Measurements from ENCODE around the gene FAM117A.
A peak's percentile ranks its signal among the peaks of the same experiment; 100 is the strongest.

Gene FAM117A

DNA sequence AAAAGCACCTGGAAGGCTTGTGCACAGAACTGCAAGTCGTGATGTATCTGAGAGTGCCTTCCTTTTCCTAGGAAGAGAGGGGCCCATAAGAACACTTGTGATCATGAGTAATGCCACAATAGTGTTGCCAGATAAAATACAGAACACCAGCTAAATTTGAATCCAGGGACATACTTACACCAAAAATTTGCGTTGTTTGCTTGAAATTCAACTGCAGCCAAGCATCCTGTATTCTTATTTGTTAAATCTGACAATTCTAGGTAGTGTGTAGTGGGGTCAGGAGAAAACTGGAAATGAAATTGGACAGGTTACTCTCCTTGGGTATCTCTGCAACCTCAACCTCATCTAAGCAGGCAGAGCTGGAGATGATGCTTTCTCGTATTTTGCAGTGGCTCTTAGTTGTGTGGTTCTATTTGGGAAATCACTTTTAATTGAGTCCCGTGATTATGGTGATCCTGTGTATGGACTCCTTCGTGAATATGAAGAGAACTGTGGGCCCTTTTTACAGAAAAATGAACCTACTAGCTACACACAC lies 68.2 kb downstream of the FAM117A start:
- no peaks in the 10 kb centered on the region for H3K36me3 ChIP-seq (ENCODE audit: control insufficient read depth, insufficient read depth, low read length)
- H3K9ac ChIP-seq (ENCODE audit: low read depth, low read length) = no peak overlapping the region
- H3K9me3 ChIP-seq (ENCODE audit: control insufficient read depth, insufficient read depth, low read length) = no peaks in the 10 kb centered on the region
- no peaks in the 10 kb centered on the region for H3K4me1 ChIP-seq (ENCODE audit: control insufficient read depth, insufficient read depth, low read length)
- H3K27me3 ChIP-seq (ENCODE audit: control insufficient read depth, insufficient read depth, low read length) = peaks cover 2% of the 10 kb centered on the region
- no peak overlapping the region for H3K4me3 ChIP-seq (ENCODE audit: low read depth, low read length)

DNA sequence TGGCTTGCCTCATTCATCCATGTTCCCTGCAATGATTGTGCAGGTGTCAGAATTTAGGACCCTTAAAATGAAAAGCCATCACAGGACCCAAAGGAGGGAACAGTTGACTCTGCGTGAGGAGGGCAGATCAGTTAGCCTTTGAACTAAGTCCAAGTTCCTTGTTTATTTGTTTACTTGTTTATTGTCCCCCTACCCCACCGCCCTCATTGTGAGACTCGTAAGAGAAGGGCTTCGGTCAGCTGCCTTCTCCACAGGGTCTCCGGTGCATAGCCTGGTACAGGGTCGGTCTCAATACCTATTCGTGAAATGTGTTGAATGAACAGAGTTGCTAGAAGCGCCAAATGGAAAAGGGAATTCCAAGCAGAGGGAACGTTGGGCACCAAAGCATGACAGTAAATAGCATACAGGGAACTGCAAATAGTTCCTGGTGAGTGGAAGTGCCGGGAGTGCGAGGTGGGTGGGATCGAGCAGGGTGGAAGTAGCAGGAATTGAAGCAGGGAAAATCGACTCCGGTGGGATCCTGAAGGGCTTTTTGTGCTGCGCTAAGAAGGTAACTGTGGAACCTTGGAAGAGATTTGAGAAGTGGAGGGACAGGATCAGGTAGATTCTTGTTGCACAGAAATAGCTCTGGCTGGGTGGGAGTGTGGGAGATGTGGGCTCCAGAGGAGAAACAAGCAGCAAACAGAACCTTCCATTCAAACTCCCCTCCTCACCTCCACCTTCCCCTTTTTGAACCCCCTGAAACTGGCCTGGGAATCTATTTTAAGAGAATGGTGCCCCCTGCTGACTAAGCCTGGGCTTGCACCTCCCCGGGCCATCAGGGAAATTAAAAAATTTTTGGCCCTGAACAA lies 68.9 kb downstream of the FAM117A start:
- peaks cover 2% of the 10 kb centered on the region for H3K27me3 ChIP-seq (ENCODE audit: control insufficient read depth, insufficient read depth, low read length)
- H3K9me3 ChIP-seq (ENCODE audit: control insufficient read depth, insufficient read depth, low read length) = no peaks in the 10 kb centered on the region
- H3K36me3 ChIP-seq (ENCODE audit: control insufficient read depth, insufficient read depth, low read length) = no peaks in the 10 kb centered on the region
- H3K4me1 ChIP-seq (ENCODE audit: control insufficient read depth, insufficient read depth, low read length) = no peaks in the 10 kb centered on the region
- peak overlapping the region; percentile 53 for H3K4me3 ChIP-seq (ENCODE audit: low read depth, low read length)
- H3K9ac ChIP-seq (ENCODE audit: low read depth, low read length) = peak overlapping the region; percentile 66

DNA sequence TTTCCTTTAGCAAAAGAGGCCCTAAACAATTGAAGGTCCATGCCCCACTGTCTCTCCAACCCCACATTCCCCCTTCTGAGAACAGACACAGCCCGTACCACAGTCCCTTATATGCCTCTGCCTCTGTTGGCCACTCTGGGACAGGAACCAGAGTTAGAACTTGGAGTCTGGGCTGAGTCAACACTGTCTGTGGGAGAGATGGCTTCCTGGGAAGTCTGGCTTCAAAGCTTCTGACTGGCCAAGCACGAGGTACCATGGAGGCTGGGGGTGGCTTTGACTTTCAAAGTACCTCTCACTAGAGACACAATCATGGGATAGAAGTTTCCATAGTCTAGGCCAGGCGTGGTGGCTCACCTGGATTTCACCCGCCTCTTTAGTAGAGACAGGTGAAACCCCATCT lies 71.2 kb downstream of the FAM117A start:
- Histone ChIP-seq H3K4me1 (ENCODE audit: control insufficient read depth, insufficient read depth, low read length) (no peaks in the 10 kb centered on the region), H3K27me3 (ENCODE audit: control insufficient read depth, insufficient read depth, low read length) (peaks cover 2% of the 10 kb centered on the region), H3K36me3 (ENCODE audit: control insufficient read depth, insufficient read depth, low read length) (no peaks in the 10 kb centered on the region), H3K9ac (ENCODE audit: low read depth, low read length) (no peak overlapping the region), H3K9me3 (ENCODE audit: control insufficient read depth, insufficient read depth, low read length) (no peaks in the 10 kb centered on the region), H3K4me3 (ENCODE audit: low read depth, low read length) (no peak overlapping the region)

DNA sequence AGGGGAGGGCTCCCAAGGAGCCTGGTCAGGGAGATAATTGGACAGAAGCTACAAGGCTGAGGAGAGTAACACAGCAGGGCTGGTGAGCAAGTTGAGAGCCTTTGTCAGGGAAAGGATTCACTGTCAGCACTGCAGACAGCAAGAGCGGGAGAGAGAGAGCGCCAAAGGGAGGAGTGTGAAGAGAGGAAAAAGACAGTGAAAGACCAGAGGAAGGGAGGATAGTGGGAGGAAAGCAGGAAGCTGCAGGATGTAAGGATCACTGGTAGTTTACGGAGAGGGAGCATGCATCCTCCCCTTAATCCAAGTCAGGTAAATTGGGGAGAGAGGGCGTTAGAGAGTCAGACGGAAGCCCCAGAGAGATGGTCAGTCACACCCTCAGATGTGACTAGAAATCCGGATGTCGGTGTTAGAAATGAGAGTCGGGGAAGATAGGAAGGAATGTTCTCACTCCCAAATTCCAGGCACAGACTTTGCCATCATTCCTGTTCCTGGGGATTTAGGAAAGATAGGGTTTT lies 72.2 kb downstream of the FAM117A start:
- Histone ChIP-seq H3K9me3 (ENCODE audit: control insufficient read depth, insufficient read depth, low read length) (no peaks in the 10 kb centered on the region), H3K4me3 (ENCODE audit: low read depth, low read length) (no peak overlapping the region), H3K27me3 (ENCODE audit: control insufficient read depth, insufficient read depth, low read length) (peaks cover 2% of the 10 kb centered on the region), H3K4me1 (ENCODE audit: control insufficient read depth, insufficient read depth, low read length) (no peaks in the 10 kb centered on the region), H3K36me3 (ENCODE audit: control insufficient read depth, insufficient read depth, low read length) (no peaks in the 10 kb centered on the region), H3K9ac (ENCODE audit: low read depth, low read length) (peak overlapping the region; percentile 16)

DNA sequence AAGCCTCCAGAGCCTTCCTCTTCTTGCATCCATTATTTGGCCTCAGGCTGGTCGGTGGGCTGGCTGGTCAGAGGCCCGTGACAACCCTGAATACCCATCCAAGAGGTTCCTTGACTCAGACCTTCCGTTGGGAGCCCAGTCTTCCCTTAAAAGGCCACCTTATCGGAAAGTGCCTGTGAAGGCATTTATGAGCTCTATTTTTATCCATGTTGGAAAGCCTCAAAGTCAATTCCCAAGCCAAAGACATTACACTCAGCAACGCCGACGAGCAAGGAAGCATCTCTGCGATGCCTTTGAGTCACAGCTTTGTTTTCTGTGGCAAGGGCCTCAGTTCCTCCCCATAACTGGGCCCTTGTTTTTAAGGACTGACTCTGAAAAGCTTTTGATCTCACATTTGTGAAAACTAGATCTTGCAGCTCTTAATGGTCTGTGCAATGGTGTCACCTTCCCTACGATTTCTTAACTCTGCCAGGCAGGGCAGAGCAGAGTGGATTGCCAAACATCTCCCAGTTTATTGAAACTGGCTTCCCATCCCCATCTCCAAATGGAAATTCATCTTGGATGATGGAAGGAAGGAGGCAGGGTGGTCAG lies 72.8 kb downstream of the FAM117A start:
- no peak overlapping the region for H3K9ac ChIP-seq (ENCODE audit: low read depth, low read length)
- H3K27me3 ChIP-seq (ENCODE audit: control insufficient read depth, insufficient read depth, low read length) = peaks cover 2% of the 10 kb centered on the region
- no peaks in the 10 kb centered on the region for H3K36me3 ChIP-seq (ENCODE audit: control insufficient read depth, insufficient read depth, low read length)
- no peaks in the 10 kb centered on the region for H3K4me1 ChIP-seq (ENCODE audit: control insufficient read depth, insufficient read depth, low read length)
- no peaks in the 10 kb centered on the region for H3K9me3 ChIP-seq (ENCODE audit: control insufficient read depth, insufficient read depth, low read length)
- no peak overlapping the region for H3K4me3 ChIP-seq (ENCODE audit: low read depth, low read length)

DNA sequence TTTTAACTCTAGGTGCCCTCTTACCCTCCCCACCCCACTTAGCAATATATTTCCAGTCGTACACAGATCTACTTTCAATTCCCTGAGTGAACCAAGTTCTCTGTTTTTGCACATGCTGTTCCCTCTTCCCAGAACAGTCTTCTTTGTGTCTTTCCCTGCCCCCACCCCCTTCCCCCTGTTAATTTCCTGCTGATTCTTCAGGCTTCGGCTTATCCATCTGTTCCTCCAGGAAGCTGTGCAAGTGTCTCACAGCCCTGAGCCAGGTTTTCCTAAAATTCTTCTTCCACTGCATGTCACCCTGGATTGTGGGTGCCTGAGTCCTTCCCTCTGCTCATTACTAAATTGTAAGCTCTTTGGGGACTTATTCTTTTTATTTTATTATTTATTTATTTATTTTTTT lies 73.7 kb downstream of the FAM117A start:
- no peaks in the 10 kb centered on the region for H3K36me3 ChIP-seq (ENCODE audit: control insufficient read depth, insufficient read depth, low read length)
- H3K4me1 ChIP-seq (ENCODE audit: control insufficient read depth, insufficient read depth, low read length) = no peaks in the 10 kb centered on the region
- no peak overlapping the region for H3K9ac ChIP-seq (ENCODE audit: low read depth, low read length)
- no peaks in the 10 kb centered on the region for H3K9me3 ChIP-seq (ENCODE audit: control insufficient read depth, insufficient read depth, low read length)
- no peak overlapping the region for H3K4me3 ChIP-seq (ENCODE audit: low read depth, low read length)
- peaks cover 2% of the 10 kb centered on the region for H3K27me3 ChIP-seq (ENCODE audit: control insufficient read depth, insufficient read depth, low read length)

DNA sequence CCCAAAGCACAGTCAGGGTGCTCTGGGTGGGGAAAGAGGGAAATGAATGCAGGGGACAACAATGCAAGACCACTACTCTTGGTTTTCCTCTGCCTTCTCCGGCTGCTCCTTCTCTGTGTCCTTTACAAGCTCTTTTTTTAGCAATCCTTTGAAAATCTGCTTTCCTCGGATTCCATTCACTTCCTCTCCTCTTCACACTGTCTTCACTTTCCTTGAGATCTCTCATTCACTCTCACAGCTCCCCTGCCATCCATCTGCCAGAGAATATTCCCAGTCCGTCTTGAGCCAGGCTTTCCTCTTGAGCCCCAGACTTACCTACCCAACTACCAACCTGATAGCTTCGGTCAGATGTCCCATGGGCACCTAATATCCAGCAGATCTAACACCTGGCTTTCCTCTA lies 75.1 kb downstream of the FAM117A start:
- H3K36me3 ChIP-seq (ENCODE audit: control insufficient read depth, insufficient read depth, low read length) = no peaks in the 10 kb centered on the region
- H3K4me1 ChIP-seq (ENCODE audit: control insufficient read depth, insufficient read depth, low read length) = no peaks in the 10 kb centered on the region
- H3K4me3 ChIP-seq (ENCODE audit: low read depth, low read length) = no peak overlapping the region
- no peaks in the 10 kb centered on the region for H3K9me3 ChIP-seq (ENCODE audit: control insufficient read depth, insufficient read depth, low read length)
- peaks cover 3% of the 10 kb centered on the region for H3K27me3 ChIP-seq (ENCODE audit: control insufficient read depth, insufficient read depth, low read length)
- H3K9ac ChIP-seq (ENCODE audit: low read depth, low read length) = no peak overlapping the region

DNA sequence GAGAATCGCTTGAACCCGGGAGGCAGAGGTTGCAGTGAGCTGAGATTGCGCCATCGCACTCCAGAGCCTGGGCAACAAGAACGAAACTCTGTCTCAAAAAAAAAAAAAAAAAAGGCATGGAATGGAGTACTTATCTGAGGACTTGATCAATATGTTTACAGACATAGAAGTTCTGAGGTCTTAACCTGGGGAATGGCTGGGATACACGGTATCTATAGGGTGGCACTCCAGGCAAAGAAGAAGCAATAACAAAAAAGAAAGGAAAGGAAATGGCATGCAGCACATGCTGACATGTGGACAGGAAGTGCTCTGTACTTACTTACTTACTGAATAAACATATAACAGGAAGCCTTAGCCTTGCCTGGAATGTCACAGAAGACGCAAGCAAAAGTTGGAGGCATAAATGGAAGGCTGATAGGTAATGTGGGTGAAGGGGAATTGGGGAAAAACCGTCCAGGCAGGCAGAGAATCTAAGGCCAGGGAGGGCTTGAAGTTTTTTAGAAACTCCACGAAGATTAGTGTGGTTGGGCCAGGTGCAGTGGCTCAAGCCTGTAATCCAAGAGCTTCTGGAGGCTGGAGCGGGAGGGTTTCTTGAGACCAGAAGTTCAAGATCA lies 75.9 kb downstream of the FAM117A start:
- Histone ChIP-seq H3K9me3 (ENCODE audit: control insufficient read depth, insufficient read depth, low read length) (no peaks in the 10 kb centered on the region), H3K4me1 (ENCODE audit: control insufficient read depth, insufficient read depth, low read length) (no peaks in the 10 kb centered on the region), H3K36me3 (ENCODE audit: control insufficient read depth, insufficient read depth, low read length) (no peaks in the 10 kb centered on the region), H3K9ac (ENCODE audit: low read depth, low read length) (no peak overlapping the region), H3K27me3 (ENCODE audit: control insufficient read depth, insufficient read depth, low read length) (peaks cover 3% of the 10 kb centered on the region), H3K4me3 (ENCODE audit: low read depth, low read length) (no peak overlapping the region)

DNA sequence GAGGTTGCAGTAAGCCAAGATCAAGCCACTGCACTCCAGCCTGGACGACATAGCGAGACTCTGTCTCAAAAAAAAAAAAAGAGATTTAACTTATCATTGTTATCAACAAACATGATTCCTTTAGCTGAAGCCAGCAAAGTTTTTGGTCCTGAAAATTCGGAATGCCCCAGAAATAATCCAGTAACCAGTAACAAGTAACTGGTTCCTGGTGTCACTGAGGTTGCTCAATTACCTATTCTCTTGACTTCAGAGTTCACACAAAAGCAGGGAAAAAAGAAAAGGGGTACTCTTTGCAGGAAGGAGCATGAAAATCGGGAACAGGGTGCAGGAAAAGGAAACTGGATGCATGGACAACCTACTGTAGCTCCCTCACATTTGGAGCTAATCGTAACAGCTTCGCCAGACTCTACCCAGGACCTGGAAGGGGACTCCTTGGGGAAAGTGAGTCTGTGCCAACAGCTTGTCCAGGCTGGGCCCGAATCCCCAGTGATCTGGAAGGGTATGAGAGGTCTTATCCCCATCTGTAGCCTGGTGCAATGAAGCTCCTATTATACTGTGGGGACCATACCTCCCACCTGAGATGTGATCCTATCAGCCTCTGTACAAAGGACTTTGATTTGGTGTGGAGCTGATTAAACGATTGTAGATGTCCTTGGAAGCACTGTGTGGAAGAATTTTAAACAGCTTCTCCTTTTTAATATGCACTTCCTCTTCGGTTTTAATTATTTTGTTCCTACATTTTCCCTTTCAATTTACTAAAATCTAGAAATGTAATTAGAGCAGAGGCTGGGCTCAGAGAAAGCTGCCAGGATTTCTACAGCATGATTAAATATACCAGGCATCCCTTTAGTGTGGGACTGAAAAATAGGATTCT lies 82.6 kb downstream of the FAM117A start:
- Histone ChIP-seq H3K4me1 (ENCODE audit: control insufficient read depth, insufficient read depth, low read length) (peaks cover 5% of the 10 kb centered on the region), H3K36me3 (ENCODE audit: control insufficient read depth, insufficient read depth, low read length) (no peaks in the 10 kb centered on the region), H3K4me3 (ENCODE audit: low read depth, low read length) (no peak overlapping the region), H3K27me3 (ENCODE audit: control insufficient read depth, insufficient read depth, low read length) (peaks cover 7% of the 10 kb centered on the region), H3K9ac (ENCODE audit: low read depth, low read length) (no peak overlapping the region), H3K9me3 (ENCODE audit: control insufficient read depth, insufficient read depth, low read length) (no peaks in the 10 kb centered on the region)

DNA sequence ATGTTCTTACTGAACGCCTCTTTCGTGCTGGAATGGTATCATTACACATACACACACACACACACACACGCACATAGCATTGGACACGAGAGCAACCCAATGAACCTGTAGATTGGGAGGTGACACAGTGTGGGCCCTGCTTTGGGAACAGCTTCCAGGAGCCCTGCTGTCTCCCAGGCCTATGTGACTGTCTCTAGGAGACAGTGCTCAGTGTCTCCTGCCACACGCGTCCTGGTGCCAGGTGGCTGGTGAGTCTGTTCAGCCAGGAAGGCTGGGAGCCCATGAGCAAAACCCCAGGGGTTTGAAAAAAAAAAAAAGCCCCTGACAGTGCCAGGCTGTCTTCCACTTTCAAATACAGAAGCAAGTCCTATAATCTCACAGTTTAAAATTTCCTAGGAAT lies 83.6 kb downstream of the FAM117A start:
- H3K36me3 ChIP-seq (ENCODE audit: control insufficient read depth, insufficient read depth, low read length) = no peaks in the 10 kb centered on the region
- H3K27me3 ChIP-seq (ENCODE audit: control insufficient read depth, insufficient read depth, low read length) = peaks cover 7% of the 10 kb centered on the region
- no peak overlapping the region for H3K4me3 ChIP-seq (ENCODE audit: low read depth, low read length)
- peaks cover 7% of the 10 kb centered on the region for H3K4me1 ChIP-seq (ENCODE audit: control insufficient read depth, insufficient read depth, low read length)
- H3K9me3 ChIP-seq (ENCODE audit: control insufficient read depth, insufficient read depth, low read length) = no peaks in the 10 kb centered on the region
- no peak overlapping the region for H3K9ac ChIP-seq (ENCODE audit: low read depth, low read length)
